Mucosa of descending colon (tissue), 3 donors: Measurements from ENCODE around the gene SERPINB13. TPM values are rescaled to one million over a fixed set of nuclear protein-coding genes. Genes with fewer than 3 reads are reported as not detected.

ENCODE experiments used
- ATAC-seq: fragments of 200-7000 bp; cut with Tn5 transposase; one replicate; pipeline ENCODE4 v1.9.1; 2020; ENCODE audit warnings: mild to moderate bottlenecking, moderate library complexity
- DNase-seq, 3 donors: peaks; one replicate each; pipeline ENCODE4 v3.0.0-alpha.2; 2020
- H3K36me3 ChIP-seq: fragments of 200-600 bp; one replicate; pipeline ENCODE4 v1.8.0; 2021; ENCODE audit warnings: low read depth, mild to moderate bottlenecking
- H3K4me1 ChIP-seq: fragments of 200-600 bp; one replicate; pipeline ENCODE4 v1.8.0; 2021; ENCODE audit warnings: low read depth, mild to moderate bottlenecking
- H3K4me3 ChIP-seq: fragments of 200-600 bp; one replicate; pipeline ENCODE4 v1.8.0; 2021; ENCODE audit warnings: mild to moderate bottlenecking
- H3K9me3 ChIP-seq: fragments of 200-600 bp; one replicate; pipeline ENCODE4 v1.8.0; 2021; ENCODE audit warnings: mild to moderate bottlenecking
- intact Hi-C, 2 donors: fragments of 100-400 bp; cut with DNase I in 1 of 2; cut with micrococcal nuclease in 1 of 2; formaldehyde crosslinking; loops; one replicate each; pipeline versions ENCODE4 v1.11.0 to v1.11.1; 2022; cut with DNase I, micrococcal nuclease
- total RNA-seq, 3 donors: library from RNA; stranded (reverse); fragmentation: NEBNext Ultra II Directional in 2 of 3; extraction: Animal tissue kit (Norgen Biotek cat#: 25700) in 2 of 3; gene quantifications; one replicate each; pipeline versions ENCODE4 v1.2.1 to v1.2.4, GENCODE V29; 2021 to 2023
- TF ChIP-seq, protein P1 (sequence below): fragments of 200-600 bp; IDR thresholded peaks from one replicate; pipeline ENCODE4 v1.8.0; 2022; ENCODE audit warnings: antibody characterized with exemption, mild to moderate bottlenecking
- donor health status: DM: no; HTN: no; CAD: no; lungs with moderate emphysema.
- donor health status: DM: no; HTN: no; CAD: no.
- donor health status: DM: no; HTN: yes; CAD: no.

Gene SERPINB13
- total RNA-seq, 3 donors from 2014 or later: not detected

DNA sequence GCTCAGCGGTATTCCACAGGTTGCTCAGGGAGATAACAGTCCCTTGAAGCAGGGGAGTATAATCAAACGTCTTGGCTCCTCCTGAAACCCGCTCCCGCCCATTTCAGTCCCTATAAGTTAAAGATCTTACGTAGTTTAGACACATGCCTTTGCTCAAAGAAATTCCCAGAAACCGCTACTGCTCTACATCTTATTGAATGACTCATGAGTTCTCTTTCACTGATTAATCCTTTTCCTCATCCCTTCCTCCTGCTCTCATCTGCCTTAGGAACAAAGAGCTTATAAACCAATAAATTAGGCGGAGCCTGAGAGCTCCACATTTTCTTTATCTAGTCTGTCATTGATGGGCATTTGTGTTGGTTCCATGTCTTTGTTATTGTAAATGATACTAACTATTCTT is 61.1 kb downstream of the SERPINB13 start:
- Histone ChIP-seq H3K4me1 (no peaks in the 10 kb centered on the region), H3K36me3 (no peaks in the 10 kb centered on the region), H3K9me3 (no peaks in the 10 kb centered on the region), H3K4me3 (no peak overlapping the region)
- DNase-seq: no peak
- TF ChIP-seq, protein P1, sequence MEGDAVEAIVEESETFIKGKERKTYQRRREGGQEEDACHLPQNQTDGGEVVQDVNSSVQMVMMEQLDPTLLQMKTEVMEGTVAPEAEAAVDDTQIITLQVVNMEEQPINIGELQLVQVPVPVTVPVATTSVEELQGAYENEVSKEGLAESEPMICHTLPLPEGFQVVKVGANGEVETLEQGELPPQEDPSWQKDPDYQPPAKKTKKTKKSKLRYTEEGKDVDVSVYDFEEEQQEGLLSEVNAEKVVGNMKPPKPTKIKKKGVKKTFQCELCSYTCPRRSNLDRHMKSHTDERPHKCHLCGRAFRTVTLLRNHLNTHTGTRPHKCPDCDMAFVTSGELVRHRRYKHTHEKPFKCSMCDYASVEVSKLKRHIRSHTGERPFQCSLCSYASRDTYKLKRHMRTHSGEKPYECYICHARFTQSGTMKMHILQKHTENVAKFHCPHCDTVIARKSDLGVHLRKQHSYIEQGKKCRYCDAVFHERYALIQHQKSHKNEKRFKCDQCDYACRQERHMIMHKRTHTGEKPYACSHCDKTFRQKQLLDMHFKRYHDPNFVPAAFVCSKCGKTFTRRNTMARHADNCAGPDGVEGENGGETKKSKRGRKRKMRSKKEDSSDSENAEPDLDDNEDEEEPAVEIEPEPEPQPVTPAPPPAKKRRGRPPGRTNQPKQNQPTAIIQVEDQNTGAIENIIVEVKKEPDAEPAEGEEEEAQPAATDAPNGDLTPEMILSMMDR: no peak
- intact Hi-C loops: no loop called here
- ATAC-seq: no peak

Other genes with a start within 250 kb of the SERPINB13 start
- gene KDSR, start 220.1 kb upstream of the SERPINB13 start, total RNA-seq: 10 to 100 TPM; 33.6 to 79.4 (median 51.4) TPM
- 100 to 1,000 TPM in 2 of 3 donors, 10 to 100 TPM in 1; 83.8 to 167 (median 116) TPM for gene VPS4B, start 164.9 kb upstream of the SERPINB13 start, total RNA-seq
- gene SERPINB5, start 110.4 kb upstream of the SERPINB13 start, total RNA-seq: 1 to 10 TPM in 2 of 3 donors, under 1 TPM in 1; 0.63 to 2.6 (median 2.3) TPM
- gene SERPINB12, start 45.0 kb upstream of the SERPINB13 start, total RNA-seq: not detected
- not detected for gene SERPINB4, start 56.9 kb downstream of the SERPINB13 start, total RNA-seq
- gene SERPINB3, start 74.5 kb downstream of the SERPINB13 start, total RNA-seq: not detected
- not detected for gene SERPINB11, start 115.6 kb downstream of the SERPINB13 start, total RNA-seq
- not detected for gene SERPINB7, start 188.1 kb downstream of the SERPINB13 start, total RNA-seq